ENCODE results near the gene SIVA1. TPM values are rescaled to one million over a fixed set of nuclear protein-coding genes. Genes with fewer than 3 reads are reported as not detected.

Gene SIVA1
- total RNA-seq, 1 experiment from 2014 or later = 105 TPM

GRCh38 chr14:104766256-104766862 is 13.4 kb downstream of the SIVA1 start:
- ChIA-PET POLR2A (interaction anchor here (0.6 to 2.4 kb wide), 3 partner anchors 14 to 60 kb away, joined by 3 to 14 read pairs (median 6); partner anchors contain the start of gene SIVA1), CTCF (interaction anchor here (1.0 kb wide), 1 partner anchor 14 kb away, joined by 3 read pairs; no protein-coding TSS in a partner anchor)
- Mint-ChIP-seq H3K27ac (ENCODE audit: unreplicated experiment) (peak overlapping the region; percentile 72), H3K9me3 (ENCODE audit: unreplicated experiment) (no peaks in the 10 kb centered on the region), H3K36me3 (ENCODE audit: insufficient read depth, unreplicated experiment) (peaks cover 43% of the 10 kb centered on the region), H3K4me3 (ENCODE audit: unreplicated experiment) (peak overlapping the region; percentile 74), H3K27me3 (ENCODE audit: insufficient read depth, unreplicated experiment) (no peaks in the 10 kb centered on the region), H3K4me1 (ENCODE audit: low read depth, unreplicated experiment) (peaks cover 13% of the 10 kb centered on the region)
- TSS peak; percentile 84 for BruUV-seq (replicated peaks)
- Histone ChIP-seq H3K27me3 (replicated peaks; ENCODE audit: control insufficient read depth, insufficient read depth, low read length) (no peaks in the 10 kb centered on the region), H3K4me1 (peaks cover 18% of the 10 kb centered on the region), H3K9me3 (no peaks in the 10 kb centered on the region; the same call in 1 of the 2 replicates), H3K4me3 (ENCODE audit: low read depth, low read length) (peak overlapping the region; percentile 28), H3K36me3 (ENCODE audit: control insufficient read depth, insufficient read depth, low read length) (peaks cover 4% of the 10 kb centered on the region; the same call in 1 of the 2 replicates)
- intact Hi-C loops (cut with micrococcal nuclease; ENCODE audit: unreplicated experiment) = loop anchor here (2.0 kb wide), 1 partner anchor 14 kb away; the partner anchor contains the start of gene SIVA1
- DNase-seq = no peak
- TF ChIP-seq CTCF (IDR thresholded peaks at IDR 0.05; ENCODE audit: insufficient read depth in 1 of 2, low read depth in 1 of 2, low read length in 1 of 2, severe bottlenecking in 1 of 2, unreplicated experiment in 1 of 2) = no peak

DNA sequence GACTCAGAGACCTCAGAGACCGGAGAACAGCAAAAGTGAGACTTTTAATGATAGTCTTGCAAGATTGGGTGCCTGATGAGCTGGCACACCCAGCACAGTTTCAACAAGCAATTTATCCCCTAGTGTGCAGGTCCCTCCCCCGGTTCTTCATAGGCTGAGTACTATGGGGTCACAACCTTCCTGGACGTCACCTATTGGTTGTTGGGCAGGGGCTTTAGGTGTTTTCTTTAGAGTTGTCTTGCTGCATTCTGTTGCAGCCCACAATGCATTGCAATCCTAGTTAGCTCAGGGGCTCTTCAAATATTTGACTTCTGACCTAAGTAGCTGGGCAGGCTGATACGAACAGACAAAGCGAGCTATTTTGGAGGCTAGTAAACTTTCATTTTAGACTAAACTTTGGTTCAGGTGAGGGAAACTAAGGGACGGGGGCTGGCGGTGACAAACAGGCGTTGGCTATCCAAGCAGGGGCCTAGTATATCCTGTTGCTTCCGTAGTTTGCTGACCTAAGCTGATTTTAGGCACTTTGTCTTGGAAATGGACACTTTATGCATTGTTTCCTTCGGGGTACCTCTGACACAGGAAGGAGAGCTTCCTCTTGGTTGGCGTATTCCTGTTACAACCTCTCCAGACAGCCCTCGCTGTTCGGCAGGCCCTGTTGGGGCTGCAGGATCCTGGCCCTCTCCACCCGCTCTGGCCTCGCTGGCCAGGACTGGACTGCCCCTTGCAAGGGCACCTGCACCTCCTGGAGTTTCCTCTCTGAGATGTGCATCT is 14.1 kb downstream of the SIVA1 start:
- POLR2A ChIA-PET = interaction anchor here (0.6 to 2.4 kb wide), 4 partner anchors 14 to 221 kb away, joined by 3 to 14 read pairs (median 6); partner anchors contain the start of gene SIVA1
- peaks cover 13% of the 10 kb centered on the region for H3K4me1 Mint-ChIP-seq (ENCODE audit: low read depth, unreplicated experiment)
- intact Hi-C loops (cut with micrococcal nuclease; ENCODE audit: unreplicated experiment) = loop anchor here (2.0 kb wide), 1 partner anchor 14 kb away; the partner anchor contains the start of gene SIVA1
- peak overlapping the region; percentile 72 for H3K27ac Mint-ChIP-seq (ENCODE audit: unreplicated experiment)
- Histone ChIP-seq H3K27me3 (replicated peaks; ENCODE audit: control insufficient read depth, insufficient read depth, low read length) (no peaks in the 10 kb centered on the region), H3K9me3 (no peaks in the 10 kb centered on the region; the same call in 1 of the 2 replicates), H3K36me3 (ENCODE audit: control insufficient read depth, insufficient read depth, low read length) (peaks cover 7% of the 10 kb centered on the region), H3K4me3 (ENCODE audit: low read depth, low read length) (peak overlapping the region; percentile 28), H3K4me1 (peaks cover 18% of the 10 kb centered on the region)
- no peaks in the 10 kb centered on the region for H3K9me3 Mint-ChIP-seq (ENCODE audit: unreplicated experiment)
- peaks cover 44% of the 10 kb centered on the region for H3K36me3 Mint-ChIP-seq (ENCODE audit: insufficient read depth, unreplicated experiment)
- H3K4me3 Mint-ChIP-seq (ENCODE audit: unreplicated experiment) = peak overlapping the region; percentile 74
- H3K27me3 Mint-ChIP-seq (ENCODE audit: insufficient read depth, unreplicated experiment) = no peaks in the 10 kb centered on the region
- CTCF ChIA-PET = interaction anchor here (0.8 to 1.0 kb wide), 2 partner anchors 15 to 59 kb away, joined by 3 read pairs; no protein-coding TSS in a partner anchor
- peak; percentile 76 to 82 for DNase-seq
- no peak for TF ChIP-seq CTCF (IDR thresholded peaks at IDR 0.05; ENCODE audit: insufficient read depth in 1 of 2, low read depth in 1 of 2, low read length in 1 of 2, severe bottlenecking in 1 of 2, unreplicated experiment in 1 of 2)
- TSS peak; percentile 89 for BruUV-seq (replicated peaks)

- peak overlapping the region; percentile 11 for H3K4me3 ChIP-seq (ENCODE audit: low read depth, low read length)
- H3K27me3 ChIP-seq (replicated peaks; ENCODE audit: control insufficient read depth, insufficient read depth, low read length) = no peaks in the 10 kb centered on the region
- H3K4me1 ChIP-seq = peaks cover 18% of the 10 kb centered on the region
- H3K36me3 ChIP-seq (ENCODE audit: control insufficient read depth, insufficient read depth, low read length) = peaks cover 7% of the 10 kb centered on the region
- Mint-ChIP-seq H3K36me3 (ENCODE audit: insufficient read depth, unreplicated experiment) (peaks cover 45% of the 10 kb centered on the region), H3K4me3 (ENCODE audit: unreplicated experiment) (no peak overlapping the region), H3K27ac (ENCODE audit: unreplicated experiment) (peak overlapping the region; percentile 72), H3K9me3 (ENCODE audit: unreplicated experiment) (no peaks in the 10 kb centered on the region), H3K27me3 (ENCODE audit: insufficient read depth, unreplicated experiment) (no peaks in the 10 kb centered on the region), H3K4me1 (ENCODE audit: low read depth, unreplicated experiment) (peaks cover 13% of the 10 kb centered on the region)
- no peak for TF ChIP-seq CTCF (IDR thresholded peaks at IDR 0.05; ENCODE audit: insufficient read depth in 1 of 2, low read depth in 1 of 2, low read length in 1 of 2, severe bottlenecking in 1 of 2, unreplicated experiment in 1 of 2)
- no peak for DNase-seq
- POLR2A ChIA-PET = interaction anchor here (0.6 to 2.4 kb wide), 3 partner anchors 15 to 221 kb away, joined by 5 to 14 read pairs (median 6); partner anchors contain the start of gene SIVA1
- intact Hi-C loops (cut with micrococcal nuclease; ENCODE audit: unreplicated experiment) = loop anchor here (2.0 kb wide), 1 partner anchor 15 kb away; the partner anchor contains the start of gene SIVA1
- CTCF ChIA-PET = interaction anchor here (0.8 to 1.0 kb wide), 2 partner anchors 15 to 58 kb away, joined by 3 read pairs; no protein-coding TSS in a partner anchor
- no TSS peak for BruUV-seq (replicated peaks)
- H3K9me3 ChIP-seq = no peaks in the 10 kb centered on the region; the same call in 1 of the 2 replicates
Measured at GRCh38 chr14:104767634-104767918, 14.6 kb downstream of the SIVA1 start.
